ENCODE measurements around the gene NTM. TPM values are rescaled to one million over a fixed set of nuclear protein-coding genes. Genes with fewer than 3 reads are reported as not detected.

The NTM gene
- total and polyA plus RNA-seq, 2 experiments from 2014 or later: 2.2 to 4.9 TPM

- Histone ChIP-seq H3K36me3 (replicated peaks; ENCODE audit: insufficient read depth, low read depth) (no peaks in the 10 kb centered on the region), H3K27me3 (no peaks in the 10 kb centered on the region), H3K9me3 (ENCODE audit: low read depth) (no peaks in the 10 kb centered on the region), H3K27ac (no peak overlapping the region), H4K20me1 (ENCODE audit: insufficient read depth, poor library complexity, severe bottlenecking) (no peaks in the 10 kb centered on the region), H3K4me2 (no peak overlapping the region), H3K4me1 (ENCODE audit: insufficient read depth) (no peaks in the 10 kb centered on the region), H3K9me2 (replicated peaks; ENCODE audit: insufficient read depth) (no peaks in the 10 kb centered on the region), H3K4me3 (no peak overlapping the region), H3K79me2 (no peaks in the 10 kb centered on the region), H2AFZ (no peak overlapping the region)
- 92% methylated on average over 24 of the region's 26 CpGs for WGBS (ENCODE audit: low lambda C conversion rate, missing lambda C conversion rate)
- no peak for DNase-seq (ENCODE audit: low spot score)
- TF ChIP-seq CTCF (IDR thresholded peaks at IDR 0.05; ENCODE audit: poor library complexity): no peak
- no peak for TF ChIP-seq EZH2phosphoT487 (IDR thresholded peaks at IDR 0.05; ENCODE audit: low read depth, severe bottlenecking, unreplicated experiment)
- no peak for TF ChIP-seq EZH2 (IDR thresholded peaks at IDR 0.05; ENCODE audit: borderline replicate concordance)
Observed at GRCh38 chr11:132161403-132162078, 791.1 kb downstream of the NTM start.

- 79% methylated on average over 3 of the region's 3 CpGs for WGBS (ENCODE audit: low lambda C conversion rate, missing lambda C conversion rate)
- Histone ChIP-seq H3K9me3 (ENCODE audit: low read depth) (no peaks in the 10 kb centered on the region), H3K27me3 (no peaks in the 10 kb centered on the region), H4K20me1 (ENCODE audit: insufficient read depth, poor library complexity, severe bottlenecking) (no peaks in the 10 kb centered on the region), H3K4me3 (no peak overlapping the region), H3K36me3 (replicated peaks; ENCODE audit: insufficient read depth, low read depth) (no peaks in the 10 kb centered on the region), H3K79me2 (no peaks in the 10 kb centered on the region), H3K4me1 (ENCODE audit: insufficient read depth) (no peaks in the 10 kb centered on the region), H3K27ac (no peak overlapping the region), H2AFZ (no peak overlapping the region), H3K4me2 (no peak overlapping the region), H3K9me2 (replicated peaks; ENCODE audit: insufficient read depth) (no peaks in the 10 kb centered on the region)
- TF ChIP-seq EZH2 (IDR thresholded peaks at IDR 0.05; ENCODE audit: borderline replicate concordance): no peak
- no peak for TF ChIP-seq CTCF (IDR thresholded peaks at IDR 0.05; ENCODE audit: poor library complexity)
- TF ChIP-seq EZH2phosphoT487 (IDR thresholded peaks at IDR 0.05; ENCODE audit: low read depth, severe bottlenecking, unreplicated experiment): no peak
- no peak for DNase-seq (ENCODE audit: low spot score)
Observed at GRCh38 chr11:132168344-132168981, 798.0 kb downstream of the NTM start.

GRCh38 chr11:132171031-132171430 lies 800.6 kb downstream of the NTM start:
- Histone ChIP-seq H2AFZ (no peak overlapping the region), H4K20me1 (ENCODE audit: insufficient read depth, poor library complexity, severe bottlenecking) (no peaks in the 10 kb centered on the region), H3K9me3 (ENCODE audit: low read depth) (no peaks in the 10 kb centered on the region), H3K4me2 (no peak overlapping the region), H3K36me3 (replicated peaks; ENCODE audit: insufficient read depth, low read depth) (no peaks in the 10 kb centered on the region), H3K27me3 (no peaks in the 10 kb centered on the region), H3K79me2 (no peaks in the 10 kb centered on the region), H3K27ac (no peak overlapping the region), H3K4me3 (no peak overlapping the region), H3K9me2 (replicated peaks; ENCODE audit: insufficient read depth) (no peaks in the 10 kb centered on the region), H3K4me1 (ENCODE audit: insufficient read depth) (no peaks in the 10 kb centered on the region)
- TF ChIP-seq CTCF (IDR thresholded peaks at IDR 0.05; ENCODE audit: poor library complexity) (no peak), EZH2 (IDR thresholded peaks at IDR 0.05; ENCODE audit: borderline replicate concordance) (no peak), EZH2phosphoT487 (IDR thresholded peaks at IDR 0.05; ENCODE audit: low read depth, severe bottlenecking, unreplicated experiment) (no peak)
- 76% methylated on average over 6 of the region's 6 CpGs for WGBS (ENCODE audit: low lambda C conversion rate, missing lambda C conversion rate)
- DNase-seq (ENCODE audit: low spot score): no peak

All from hepatocyte (in vitro differentiated cells).